Smooth muscle cell of the brain vasculature (primary cell): ENCODE results near the gene FAM149B1.

ENCODE experiments used
- DNase-seq: peaks from one replicate; pipeline ENCODE4 v3.0.0-alpha.2; 2012; ENCODE audit warnings: low read depth, low spot score

Gene FAM149B1

DNA sequence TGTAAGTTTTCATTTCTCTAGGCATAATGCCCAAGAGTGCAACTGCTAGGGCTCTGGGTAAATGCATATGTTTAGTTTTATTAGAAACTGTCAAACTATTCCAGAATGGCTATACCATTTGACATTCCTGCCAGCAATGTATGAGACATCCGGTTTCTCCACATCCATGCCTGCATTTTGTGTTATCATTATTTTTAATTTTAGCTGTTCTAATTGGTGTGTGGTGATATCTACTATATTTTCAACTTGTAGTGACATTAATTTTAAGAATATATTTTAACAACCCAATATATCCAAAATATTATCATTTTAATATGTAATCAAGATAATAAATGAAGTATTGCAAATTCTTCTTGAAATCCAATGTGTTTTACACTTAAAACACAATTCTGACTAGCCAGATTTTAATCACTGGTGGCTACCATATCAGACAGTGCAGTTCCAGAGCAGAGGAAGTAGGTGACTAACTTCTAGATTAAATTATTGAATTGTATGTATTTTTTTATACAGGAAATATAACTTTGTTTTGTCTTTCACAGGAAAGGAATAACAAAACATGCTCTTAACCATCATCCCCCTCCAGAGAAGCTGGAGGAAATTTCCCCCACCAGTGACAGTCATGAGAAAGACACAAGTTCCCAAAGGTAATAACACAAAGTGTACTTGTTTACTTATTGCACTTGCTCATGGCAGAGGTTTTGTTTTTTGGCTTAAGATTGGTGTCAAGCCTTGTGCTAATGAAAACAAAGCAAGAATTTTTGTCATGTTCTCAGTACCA, 6.4 kb downstream of the FAM149B1 start:
- no peak for DNase-seq

DNA sequence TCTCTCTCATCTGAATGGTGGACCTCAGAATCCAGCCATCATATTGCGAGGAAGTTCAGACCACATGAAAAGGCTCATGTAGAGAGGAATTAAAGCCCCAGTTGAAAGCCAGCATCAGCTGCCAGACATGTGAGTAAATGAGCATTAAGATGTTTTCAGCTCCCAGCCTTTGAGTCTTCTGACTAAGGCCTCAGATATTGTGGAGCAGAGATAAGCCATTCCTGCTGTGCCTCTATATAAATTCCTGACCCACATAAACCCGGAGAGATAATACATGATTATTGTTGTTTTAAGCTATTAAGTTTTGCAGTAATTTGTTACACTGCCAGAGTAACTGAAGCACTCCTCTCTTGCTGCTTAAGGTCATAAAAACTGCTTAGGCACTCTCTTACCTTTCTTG, 14.6 kb downstream of the FAM149B1 start:
- DNase-seq: no peak

DNA sequence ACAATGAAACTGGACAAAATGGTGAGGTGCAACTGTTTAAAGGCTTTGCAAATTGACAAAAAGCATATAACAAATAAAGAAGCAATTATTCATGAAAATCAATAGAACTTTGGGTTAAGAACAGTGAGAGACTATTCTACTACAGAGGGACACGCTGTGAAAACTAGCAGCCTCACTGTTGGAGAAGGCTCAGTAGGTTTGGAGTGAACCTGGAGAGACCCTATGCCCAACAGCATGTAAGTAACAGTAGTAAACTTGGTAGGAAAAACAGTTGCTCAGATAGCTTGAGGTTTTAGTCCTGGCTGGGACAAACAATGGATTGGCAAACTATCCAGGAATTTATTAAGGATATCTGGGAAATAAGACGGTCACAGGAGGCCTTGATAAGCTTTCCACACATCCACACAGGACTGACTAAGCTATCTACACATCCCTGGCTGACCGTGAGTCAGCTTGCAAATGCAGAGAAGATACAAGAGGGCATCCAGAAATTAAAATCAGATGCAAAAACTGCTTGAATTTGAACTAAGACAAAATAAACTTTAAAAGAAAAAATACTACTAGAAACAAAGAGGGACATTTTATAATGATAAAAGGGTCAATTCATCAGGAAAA, 15.9 kb downstream of the FAM149B1 start:
- DNase-seq: no peak

DNA sequence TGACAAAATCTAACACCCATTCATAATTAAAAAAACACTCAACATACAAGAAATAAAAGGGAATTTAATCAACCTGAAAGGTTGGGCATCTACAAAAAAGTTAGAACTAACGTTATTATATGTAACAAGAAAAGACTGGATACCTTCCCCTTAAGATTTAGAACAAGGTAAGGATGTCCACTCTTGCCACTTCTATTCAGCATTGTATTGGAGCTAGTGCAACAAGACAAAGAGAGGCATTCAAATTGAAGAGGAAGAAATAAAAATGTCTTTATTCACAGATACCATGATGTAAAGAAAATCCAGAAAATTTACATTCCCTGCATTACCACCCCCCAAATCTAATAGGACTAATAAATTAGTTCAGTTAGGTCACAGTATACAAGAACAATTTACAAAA, 18.3 kb downstream of the FAM149B1 start:
- no peak for DNase-seq

DNA sequence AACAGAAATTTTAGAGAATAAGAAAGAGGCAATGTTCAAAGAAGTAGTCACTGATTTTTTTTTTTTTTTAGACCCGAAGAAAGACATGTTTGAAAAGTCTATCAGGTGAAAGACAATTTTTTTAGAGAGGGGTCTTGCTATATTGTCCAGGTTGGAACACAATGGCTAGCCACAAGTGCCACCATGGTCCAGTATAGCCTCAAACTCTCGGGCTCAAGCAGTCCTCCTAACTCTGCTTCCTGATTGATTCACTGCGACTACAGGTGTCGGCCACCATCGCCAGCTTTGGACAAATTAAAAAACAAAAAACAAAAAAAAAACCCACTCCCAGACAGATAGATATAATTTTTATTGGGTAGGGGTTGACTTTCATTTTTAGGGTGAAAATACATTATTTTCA, 22.3 kb downstream of the FAM149B1 start:
- DNase-seq: no peak

DNA sequence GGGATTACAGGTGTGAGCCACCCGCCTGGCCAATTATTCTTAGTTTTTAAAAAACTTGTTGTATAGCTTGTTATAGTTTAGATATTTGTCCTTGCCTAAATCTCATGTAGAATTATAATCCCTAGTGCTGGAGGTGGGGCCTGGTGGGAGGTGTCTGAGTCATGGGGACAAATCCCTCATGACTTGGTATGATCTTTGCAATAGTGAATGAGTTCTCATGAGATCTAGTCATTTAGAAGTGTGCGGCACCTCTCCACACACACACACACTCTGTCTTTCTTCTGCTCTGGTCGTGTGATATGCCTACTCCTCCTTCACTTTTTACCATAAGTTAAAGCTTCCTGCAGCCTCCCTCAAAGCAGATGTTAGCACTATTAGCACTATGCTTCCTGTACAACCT, 37.2 kb downstream of the FAM149B1 start:
- DNase-seq: no peak

DNA sequence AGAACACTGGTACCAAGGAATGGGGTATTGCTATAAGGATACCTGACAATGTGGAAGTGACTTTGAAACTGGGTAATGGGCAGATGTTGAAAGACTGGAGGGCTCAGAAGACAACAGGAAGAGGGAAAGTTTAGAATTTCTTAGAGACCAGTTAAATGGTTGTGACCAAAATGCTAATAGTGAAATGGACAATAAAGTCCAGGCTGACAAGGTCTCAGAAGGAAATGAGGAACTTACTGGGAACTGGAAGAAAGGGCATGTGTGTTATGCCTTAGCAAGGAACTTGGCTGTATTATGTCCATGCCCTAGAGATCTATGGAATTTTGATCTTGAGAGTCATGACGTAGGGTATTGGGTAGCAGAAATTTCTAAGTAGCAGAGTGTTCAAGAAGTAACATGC, 38.0 kb downstream of the FAM149B1 start:
- no peak for DNase-seq

DNA sequence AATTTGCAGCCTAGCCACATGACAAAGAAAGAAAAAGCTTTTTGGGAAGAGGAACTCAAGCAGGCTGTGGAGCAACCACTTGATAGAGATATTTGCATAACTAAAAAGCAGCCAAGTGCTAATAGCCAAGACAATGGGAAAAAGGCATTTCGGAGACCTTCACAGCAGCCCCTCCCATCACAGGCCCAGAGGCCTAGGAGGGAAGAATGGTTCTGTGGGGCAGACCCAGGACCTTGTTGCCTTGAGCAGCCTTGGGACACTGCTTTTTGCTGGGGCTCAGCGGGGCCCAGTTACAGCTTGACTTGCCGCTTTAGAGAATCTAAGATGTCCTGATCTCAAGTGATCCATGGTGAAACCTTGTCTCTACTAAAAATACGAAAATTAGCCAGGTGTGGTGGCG, 38.5 kb downstream of the FAM149B1 start:
- no peak for DNase-seq

DNA sequence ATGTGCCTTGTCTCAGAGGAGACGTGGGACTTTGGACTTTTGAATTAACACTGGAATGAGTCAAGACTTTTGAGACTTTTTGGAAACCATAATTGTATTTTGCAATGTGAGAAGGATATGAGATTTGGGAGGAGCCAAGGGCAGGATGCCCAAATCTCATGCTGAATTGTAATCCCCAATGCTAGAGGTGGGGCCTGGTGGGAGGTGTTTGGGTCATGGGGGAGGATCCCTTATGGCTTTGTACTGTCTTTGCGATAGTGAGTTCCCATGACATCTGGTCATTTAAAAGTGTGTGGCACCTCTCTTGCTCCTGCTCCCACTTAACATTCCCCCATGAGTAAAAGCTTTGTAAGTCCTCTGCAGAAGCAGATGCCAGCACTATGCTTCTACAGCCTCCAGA, 40.0 kb downstream of the FAM149B1 start:
- no peak for DNase-seq

DNA sequence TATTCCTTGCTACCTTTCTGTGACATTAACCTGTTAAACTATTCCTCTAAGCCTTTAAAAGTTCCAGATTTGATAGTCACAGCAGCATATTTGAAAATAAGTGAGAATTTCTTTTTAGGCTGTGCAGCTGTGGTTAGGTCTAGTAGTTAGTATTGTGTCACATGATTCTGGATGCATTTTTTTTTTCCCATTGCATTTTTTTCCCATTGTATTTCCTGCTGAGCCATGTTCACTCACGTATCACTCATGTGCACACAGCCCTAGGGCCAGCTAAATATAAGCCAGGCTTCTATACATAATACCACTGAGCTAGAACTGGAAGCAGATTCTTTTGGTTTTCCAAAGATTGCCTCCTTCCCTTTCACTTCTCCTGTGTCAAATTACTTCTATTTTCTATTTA, 41.8 kb downstream of the FAM149B1 start:
- no peak for DNase-seq

DNA sequence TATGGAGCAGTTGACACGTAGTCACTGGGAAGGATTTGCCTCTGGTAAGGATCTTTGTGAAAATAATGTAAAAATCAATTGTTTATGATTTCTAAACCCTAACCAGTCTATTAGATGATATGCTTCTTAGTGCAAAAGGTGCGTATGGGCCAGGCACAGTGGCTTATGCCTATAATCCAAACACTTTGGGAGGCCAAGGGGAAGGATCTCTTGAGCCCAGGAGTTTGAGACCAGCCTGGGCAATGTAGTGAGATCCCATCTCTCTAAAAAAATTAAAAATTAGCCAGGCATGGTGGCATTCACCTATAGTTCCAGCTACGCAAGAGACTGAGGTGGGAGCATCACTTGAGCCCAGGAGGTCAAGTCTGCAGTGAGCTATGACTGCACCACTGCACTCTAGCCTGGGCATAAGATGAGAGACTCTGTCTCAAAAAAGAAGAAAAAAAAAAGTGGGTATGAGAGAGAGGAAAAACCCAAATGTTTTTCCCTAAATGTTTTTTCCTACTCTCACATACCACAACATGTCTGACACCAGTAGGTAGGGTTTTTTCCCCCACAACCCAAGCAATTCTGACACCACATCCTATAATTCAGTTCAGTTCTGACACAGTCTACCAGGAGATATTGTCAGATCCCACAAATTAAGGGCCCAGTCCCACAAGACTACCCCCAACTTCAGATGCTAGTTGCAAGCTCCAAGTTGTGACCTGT, 42.6 kb downstream of the FAM149B1 start:
- DNase-seq: no peak

DNA sequence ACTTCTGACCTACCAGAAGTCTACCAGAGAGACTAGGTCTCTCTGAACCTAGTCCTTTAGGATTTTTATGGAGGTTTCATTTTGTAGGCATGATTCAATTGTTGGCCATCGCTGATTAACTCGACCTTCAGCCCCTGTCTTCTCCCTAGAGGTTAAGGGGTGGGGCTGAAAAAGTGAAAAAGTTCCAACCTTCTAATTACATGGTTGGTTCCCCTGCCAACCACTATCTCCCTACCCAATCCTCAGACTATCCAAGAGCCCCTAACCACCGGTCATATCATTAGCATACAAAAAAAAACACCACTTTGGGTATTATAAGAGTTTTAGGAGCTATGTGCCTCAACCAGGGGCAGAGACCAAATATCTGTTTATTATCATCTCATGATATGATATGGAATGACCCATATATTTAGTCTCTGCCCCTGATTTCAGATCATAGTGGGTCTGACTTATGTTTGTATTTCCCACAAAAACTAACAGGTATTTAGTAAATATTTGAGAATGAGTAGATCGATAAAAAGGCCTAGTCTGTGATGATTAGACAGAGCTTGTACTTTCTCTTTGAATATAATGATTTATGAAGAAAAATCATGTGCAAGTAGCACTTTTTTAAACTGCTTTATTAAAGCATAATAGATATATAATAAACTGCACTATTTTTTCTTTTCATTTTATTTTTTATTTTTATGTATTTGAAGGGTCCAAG, 43.3 kb downstream of the FAM149B1 start:
- DNase-seq: no peak

DNA sequence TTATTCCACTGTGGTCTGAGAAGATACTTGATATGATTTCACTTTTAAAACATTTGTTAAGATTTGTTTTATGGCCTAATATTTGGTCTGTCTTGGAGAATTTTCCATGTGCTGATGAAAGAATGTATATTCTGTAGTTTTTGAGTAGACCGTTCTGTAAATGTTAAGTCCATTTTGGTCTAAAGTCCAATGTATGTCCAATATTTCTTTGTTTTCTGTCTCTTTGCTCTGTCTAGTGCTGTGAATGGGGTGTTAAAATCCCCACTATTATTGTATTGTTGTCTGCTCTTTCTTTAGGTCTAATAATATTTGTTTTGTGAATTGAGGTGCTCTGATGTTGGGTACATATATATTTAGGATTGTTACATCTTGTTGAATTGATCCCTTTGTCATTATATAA, 47.8 kb downstream of the FAM149B1 start:
- no peak for DNase-seq

DNA sequence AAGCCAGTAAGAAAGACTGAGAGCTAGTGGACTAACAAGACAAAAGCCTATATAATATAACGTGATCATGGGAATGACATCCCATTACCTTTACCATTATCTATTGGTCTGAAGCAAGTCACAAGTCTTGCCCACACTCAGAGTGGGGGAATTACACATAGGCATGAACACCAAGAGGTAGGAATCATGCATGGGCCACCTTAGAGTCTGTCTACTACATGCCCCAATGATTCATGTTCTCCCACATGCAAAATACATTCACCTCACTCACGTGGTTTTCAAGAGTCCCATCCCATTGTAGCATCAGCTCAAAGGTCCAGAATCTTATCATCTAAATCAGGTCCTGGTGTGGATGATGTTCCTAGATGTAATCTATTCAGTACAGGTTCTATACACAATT, 49.7 kb downstream of the FAM149B1 start:
- no peak for DNase-seq

DNA sequence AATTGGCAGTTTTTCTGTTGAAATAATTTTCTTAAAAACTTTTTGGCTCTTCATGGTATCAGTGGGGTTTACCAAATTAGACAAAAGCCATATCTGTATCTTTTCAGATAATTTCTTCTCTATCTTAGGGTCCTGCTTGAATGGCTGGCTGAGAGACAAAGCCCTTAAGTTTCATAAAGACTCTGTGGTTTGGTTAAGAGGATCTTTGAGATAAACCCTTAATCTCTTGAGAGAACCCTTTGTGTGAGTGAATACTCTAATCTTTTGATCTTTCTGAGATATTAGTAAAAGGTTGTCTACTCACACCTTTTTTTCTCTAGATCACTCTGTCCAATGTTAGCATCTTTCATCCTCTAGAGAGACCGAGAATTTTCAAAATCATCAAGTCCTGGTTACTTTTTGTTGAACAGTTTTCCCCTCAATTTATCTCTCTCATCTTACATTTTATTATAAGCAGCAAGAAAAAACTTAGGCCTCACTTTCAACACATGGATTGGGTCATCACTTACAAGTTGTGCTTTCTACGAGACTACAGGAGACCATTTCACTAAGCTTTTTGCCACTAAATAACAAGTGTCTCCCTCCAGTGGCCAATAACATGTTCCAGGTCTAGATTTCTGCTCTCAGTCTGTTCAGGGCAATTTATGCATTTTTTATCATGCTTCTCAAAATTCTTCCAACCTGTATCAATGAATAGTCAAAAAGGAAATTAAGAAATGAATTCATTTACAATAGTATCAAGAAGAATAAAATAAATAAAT, 50.7 kb downstream of the FAM149B1 start:
- no peak for DNase-seq

DNA sequence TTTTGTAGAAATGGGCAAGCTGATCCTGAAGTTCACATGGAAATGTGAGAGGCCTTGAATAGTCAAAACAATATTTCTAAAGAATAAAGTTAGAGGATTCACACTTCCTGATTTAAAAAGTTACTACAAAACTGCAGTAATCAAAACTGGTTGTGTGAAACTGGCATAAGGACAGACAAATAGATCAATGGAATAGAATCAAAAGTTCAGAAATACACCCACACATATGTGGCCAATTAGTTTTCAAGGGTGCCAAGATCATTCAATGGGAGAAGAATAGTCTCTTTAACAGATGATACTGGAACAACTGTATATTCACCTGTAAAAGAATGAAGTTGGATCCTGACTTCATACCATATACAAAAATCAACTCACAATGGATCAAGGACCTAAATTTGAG, 51.5 kb downstream of the FAM149B1 start:
- no peak for DNase-seq

DNA sequence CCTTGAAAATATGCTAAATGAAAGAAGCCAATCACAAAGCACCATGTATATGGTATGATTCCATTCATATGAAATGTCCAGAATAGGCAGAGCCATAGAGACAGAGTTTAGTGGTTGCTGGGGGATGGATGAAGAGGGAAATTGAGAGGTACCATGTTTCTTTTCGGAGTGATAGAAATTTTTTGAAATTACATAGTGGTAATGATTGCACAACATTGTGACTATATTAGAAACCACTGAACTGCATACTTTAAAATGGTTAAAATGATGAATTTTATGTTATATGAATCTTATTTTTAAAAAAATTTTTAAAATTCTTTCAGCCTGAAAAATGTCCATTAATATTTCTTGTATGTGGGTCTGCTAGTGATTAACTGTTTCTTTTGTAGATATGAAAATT, 53.1 kb downstream of the FAM149B1 start:
- no peak for DNase-seq

DNA sequence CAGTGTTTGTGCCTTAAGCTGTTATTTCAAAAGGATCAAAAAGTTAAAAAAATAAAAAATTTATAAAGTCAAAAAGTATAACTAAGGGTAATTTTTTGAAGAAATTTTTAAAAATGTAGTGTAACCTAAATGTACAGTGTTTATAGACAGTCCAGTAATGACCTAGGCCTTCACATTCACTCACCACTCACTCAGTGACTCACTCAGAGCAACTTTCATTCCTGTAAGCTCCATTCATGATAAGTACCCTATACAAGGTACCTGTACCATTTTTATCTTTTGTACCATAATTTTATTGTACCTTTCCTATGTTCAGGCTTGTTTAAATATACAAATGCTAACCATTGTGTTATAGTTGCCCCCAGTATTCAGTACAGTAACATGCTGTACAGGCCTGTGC, 57.6 kb downstream of the FAM149B1 start:
- no peak for DNase-seq

DNA sequence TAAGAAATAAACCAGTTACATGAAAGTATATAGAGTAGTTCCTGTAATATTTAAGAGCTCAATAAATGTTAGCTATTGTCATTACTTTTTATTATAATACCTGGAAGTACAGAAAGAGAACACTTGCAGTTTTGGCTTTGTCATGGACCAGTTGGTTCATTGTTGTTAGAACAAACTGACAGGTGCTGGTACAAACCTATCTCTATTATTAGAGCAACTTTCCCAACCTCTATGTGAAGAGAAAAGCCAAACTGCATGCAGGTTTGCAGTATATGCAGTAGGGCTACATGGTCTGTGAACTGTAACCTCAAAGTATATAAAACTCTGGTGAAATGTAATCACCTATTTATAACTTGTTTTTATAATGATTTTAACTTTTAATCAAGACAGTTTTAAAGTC, 58.7 kb downstream of the FAM149B1 start:
- DNase-seq: no peak

DNA sequence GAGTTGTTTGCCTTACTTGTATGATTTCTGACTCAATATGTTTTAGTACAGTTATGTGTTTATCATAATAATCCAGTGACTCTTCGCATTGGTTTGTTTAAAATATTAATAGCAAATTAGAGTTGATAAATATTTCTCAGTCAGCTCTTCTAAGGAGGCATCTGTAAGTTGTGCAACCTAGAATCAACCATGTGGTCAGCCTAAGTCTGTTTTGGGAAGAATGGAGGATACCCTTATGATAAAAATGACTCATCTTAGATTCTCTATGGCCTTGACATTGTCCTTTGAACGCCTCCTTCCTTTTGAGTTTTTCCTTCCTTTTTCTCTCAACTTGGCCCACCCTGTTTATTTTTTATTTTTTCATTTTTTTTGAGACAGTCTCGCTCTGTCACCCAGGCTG, 60.3 kb downstream of the FAM149B1 start:
- DNase-seq: no peak

DNA sequence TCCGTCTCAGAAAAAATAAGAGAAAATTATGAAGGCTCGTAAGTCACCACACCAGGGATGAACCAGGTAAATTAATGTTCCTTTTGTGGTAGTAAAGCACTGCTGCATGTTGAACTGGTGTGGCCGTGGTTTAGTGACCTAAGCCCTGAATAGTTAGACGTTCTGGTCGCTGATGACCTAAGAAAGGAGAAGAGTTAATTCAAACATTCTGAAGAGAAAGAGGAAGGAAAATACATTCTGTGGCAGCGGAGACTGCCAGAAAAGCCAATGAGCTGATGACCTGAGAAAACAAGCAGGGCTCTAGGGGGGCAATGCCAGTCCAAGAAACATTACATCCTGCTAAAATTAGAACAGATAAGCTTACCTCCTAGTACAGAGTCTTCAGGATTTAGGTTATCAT, 61.6 kb downstream of the FAM149B1 start:
- DNase-seq: no peak

DNA sequence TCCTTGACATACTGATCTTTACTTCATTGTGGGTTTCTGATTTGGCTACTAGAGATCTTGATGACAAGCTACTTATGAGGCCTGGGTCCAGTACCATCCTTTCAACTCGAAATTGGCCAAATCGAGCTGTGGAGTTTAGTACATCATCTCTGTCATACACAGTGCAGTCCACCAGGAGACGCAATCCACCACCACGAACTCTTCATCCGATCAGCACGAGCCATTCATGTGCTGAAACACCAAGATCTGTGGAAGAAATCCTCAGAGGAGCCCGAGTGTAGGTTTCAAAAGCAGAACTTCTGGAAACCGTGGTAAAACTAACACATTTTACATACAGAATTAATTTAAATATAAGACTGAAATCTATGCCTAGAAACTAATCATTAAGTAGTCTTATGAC, 65.0 kb downstream of the FAM149B1 start:
- no peak for DNase-seq
